AG04449 (cell line): ENCODE data around the gene WNK1.

Source experiments
- CTCF ChIA-PET: fragments of 350-600 bp; formaldehyde crosslinking; extraction: SDS; loops from one replicate; lab custom pipeline; 2021; ENCODE audit warnings: antibody characterized with exemption; lab: Yijun Ruan, JAX
- POLR2A ChIA-PET: fragments of 400-600, 350-600 bp; formaldehyde crosslinking; extraction: SDS; loops from one replicate; lab custom pipeline; 2020; ENCODE audit warnings: antibody characterized with exemption, inconsistent platforms; lab: Yijun Ruan, JAX
- DNase-seq: peaks from one replicate; pipeline ENCODE4 v3.0.0-alpha.2; 2010; ENCODE audit warnings: low read depth, low spot score
- H3K4me3 ChIP-seq: 2 replicates; pipeline ENCODE4 v1.5.1; 2011; ENCODE audit warnings: low read depth, mild to moderate bottlenecking, control low read depth, low read length
- TF ChIP-seq, protein P1 (sequence below): IDR thresholded peaks from one replicate; pipeline ENCODE4 v1.5.1; 2011; ENCODE audit warnings: mild to moderate bottlenecking, moderate library complexity, low read length, control low read depth, inconsistent platforms; ENCODE audit not compliant: insufficient read depth; ENCODE audit errors: missing control alignments

Gene WNK1

DNA sequence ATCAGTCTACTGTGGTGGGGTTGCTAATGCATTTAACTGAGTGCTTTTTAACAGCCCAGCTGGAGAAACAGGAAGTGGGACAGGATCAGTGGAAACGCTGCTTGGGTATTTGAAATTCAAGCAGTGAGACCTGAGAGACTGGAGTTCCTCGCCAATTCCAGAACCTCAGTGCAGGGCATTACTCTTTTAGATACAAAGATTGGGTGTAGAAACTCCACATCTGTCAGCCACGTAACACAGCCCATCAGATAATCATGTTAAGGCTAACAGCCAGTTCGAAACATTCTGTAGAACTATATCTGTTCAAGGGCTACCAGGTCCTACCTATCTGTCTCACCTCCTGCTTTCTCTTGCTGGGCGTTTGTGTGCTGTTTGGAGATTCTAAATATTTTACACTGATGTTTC is 151.6 kb downstream of the WNK1 start:
- H3K4me3 ChIP-seq: no peak overlapping the region
- TF ChIP-seq, protein P1, sequence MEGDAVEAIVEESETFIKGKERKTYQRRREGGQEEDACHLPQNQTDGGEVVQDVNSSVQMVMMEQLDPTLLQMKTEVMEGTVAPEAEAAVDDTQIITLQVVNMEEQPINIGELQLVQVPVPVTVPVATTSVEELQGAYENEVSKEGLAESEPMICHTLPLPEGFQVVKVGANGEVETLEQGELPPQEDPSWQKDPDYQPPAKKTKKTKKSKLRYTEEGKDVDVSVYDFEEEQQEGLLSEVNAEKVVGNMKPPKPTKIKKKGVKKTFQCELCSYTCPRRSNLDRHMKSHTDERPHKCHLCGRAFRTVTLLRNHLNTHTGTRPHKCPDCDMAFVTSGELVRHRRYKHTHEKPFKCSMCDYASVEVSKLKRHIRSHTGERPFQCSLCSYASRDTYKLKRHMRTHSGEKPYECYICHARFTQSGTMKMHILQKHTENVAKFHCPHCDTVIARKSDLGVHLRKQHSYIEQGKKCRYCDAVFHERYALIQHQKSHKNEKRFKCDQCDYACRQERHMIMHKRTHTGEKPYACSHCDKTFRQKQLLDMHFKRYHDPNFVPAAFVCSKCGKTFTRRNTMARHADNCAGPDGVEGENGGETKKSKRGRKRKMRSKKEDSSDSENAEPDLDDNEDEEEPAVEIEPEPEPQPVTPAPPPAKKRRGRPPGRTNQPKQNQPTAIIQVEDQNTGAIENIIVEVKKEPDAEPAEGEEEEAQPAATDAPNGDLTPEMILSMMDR: no peak
- ChIA-PET CTCF (interaction anchor here (0.6 to 1.5 kb wide), 2 partner anchors 25 to 89 kb away, joined by 3 read pairs; no protein-coding TSS in a partner anchor), POLR2A (interaction anchor here (0.5 kb wide), 1 partner anchor 294 kb away, joined by 3 read pairs; no protein-coding TSS in a partner anchor)
- DNase-seq: no peak

DNA sequence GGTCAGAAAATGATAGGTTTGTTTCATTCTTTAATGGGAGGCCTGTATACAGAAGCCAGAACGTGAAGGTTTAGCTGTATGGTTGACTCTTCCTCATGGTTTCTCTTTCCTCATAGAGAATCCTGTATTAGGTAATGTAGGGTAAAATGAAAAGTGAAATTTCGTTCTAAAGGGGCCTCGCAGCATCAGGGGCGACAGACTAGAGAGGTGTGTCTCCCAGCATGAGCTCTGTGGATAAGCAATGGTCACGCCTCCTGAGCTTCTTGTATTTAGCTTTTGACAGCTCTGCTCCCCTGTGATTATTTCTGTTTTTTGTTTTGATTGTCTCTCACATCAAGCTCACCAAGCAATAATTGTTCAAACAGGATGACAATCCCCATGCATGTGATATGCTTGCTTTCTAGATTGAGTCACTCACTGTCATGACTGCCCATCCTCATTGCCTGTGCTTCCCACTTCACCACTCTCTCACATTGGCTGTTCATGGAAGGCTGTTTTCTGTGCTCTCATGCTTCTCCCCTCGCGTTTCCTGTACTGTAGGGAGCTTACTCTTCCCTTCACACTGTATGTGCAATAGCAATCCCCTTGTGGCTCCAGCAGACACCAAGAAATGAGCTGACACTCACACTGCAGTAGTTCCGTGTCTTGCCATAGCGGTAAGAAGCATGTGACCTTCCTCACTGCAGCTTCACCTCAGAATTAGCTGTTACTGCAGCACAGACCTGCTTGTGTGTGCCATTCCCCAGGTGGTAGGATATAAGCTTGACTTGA is 153.1 kb downstream of the WNK1 start:
- DNase-seq: no peak
- TF ChIP-seq, protein P1: no peak
- POLR2A ChIA-PET: no interaction called here
- CTCF ChIA-PET: interaction anchor here (0.9 to 1.9 kb wide), 6 partner anchors 36 to 678 kb away, joined by 3 to 5 read pairs (median 3); partner anchors contain the start of gene RAD52
- H3K4me3 ChIP-seq: no peak overlapping the region

DNA sequence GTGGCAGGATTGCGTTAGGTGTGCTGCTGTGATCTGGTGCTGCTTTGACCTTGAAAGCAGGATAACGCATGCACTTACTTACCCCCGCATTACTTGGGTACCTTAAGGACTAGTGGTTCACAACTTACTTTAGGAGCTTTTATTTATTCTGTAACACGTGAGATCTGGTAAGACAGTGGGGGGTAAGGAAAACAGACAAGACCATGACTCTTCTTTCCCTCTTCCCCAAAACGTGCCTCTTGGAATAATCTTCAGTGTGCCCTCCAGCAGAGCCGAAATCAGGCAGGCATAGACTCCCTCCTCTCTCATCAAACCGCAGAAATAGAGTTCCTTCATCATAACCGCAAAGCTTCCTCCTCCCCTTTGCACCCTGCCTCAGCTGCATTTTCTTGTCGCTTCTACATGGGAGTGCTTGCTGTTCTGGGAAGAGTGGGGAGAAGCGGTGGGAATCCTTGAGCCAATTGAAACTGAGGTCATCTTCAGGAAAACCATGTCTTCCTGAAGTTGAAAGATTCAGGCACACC is 153.7 kb downstream of the WNK1 start:
- TF ChIP-seq, protein P1: no peak
- ChIA-PET CTCF (interaction anchor here (0.9 to 1.9 kb wide), 5 partner anchors 36 to 677 kb away, joined by 3 to 5 read pairs (median 3); partner anchors contain the start of gene RAD52), POLR2A (no interaction called here)
- H3K4me3 ChIP-seq: no peak overlapping the region
- no peak for DNase-seq

DNA sequence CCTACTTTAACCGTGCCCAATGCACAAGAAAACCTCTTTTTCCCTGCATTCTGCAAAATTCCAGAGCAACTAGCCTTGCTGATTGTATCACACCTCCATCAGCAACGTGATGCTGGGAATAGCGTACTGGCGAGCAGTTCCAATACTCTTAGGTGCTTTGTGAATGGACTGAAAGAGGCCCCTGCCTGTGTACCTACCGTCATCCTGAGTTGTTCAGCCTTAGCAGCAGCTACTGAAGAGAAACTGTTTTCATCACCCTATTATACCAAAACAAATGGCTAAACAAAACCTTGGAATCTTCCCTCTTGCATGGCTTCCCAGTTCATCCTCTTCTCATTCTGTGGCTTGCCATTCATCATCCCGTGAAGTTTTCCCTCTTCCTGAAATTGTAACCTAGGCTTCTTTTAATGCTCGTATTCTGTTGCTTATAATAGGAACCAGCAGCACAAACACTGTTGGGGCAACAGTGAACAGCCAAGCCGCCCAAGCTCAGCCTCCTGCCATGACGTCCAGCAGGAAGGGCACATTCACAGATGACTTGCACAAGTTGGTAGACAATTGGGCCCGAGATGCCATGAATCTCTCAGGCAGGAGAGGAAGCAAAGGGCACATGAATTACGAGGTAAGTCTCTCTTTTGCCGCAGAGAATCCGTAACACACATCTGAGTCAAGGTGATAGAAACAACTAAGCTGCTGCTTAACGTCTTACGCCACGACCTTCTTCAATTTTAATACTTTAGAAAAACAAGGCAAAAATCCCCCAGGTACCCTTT is 155.2 kb downstream of the WNK1 start:
- H3K4me3 ChIP-seq: no peak overlapping the region
- POLR2A ChIA-PET: no interaction called here
- DNase-seq: no peak
- TF ChIP-seq, protein P1: no peak
- CTCF ChIA-PET: interaction anchor here (0.6 to 1.9 kb wide), 3 partner anchors 42 to 677 kb away, joined by 3 to 5 read pairs (median 3); partner anchors contain the start of gene RAD52

DNA sequence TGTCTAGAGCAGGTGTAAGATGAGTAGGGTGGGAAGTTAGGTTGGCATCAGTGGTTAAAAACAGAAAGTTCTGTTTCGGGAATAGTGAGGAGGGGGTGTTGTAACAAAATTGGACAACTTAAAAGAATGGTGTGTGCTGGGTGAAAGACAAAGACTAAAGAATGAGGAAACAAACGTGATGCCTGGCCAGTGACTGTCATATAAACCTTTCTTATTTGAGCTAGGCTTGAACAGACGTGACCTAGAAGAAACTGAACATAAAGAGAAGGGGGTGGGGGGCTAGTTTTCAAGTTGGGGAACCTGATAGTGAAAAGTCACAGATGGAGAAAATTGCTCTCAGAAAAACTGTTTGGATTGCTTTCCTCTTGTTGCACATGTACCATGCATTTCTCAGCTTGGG is 157.5 kb downstream of the WNK1 start:
- no peak for DNase-seq
- ChIA-PET POLR2A (no interaction called here), CTCF (interaction anchor here (2.0 kb wide), 1 partner anchor 183 kb away, joined by 4 read pairs; no protein-coding TSS in a partner anchor)
- H3K4me3 ChIP-seq: no peak overlapping the region
- TF ChIP-seq, protein P1: no peak
